Measurements from ENCODE around the gene ATXN2. TPM values are rescaled to one million over a fixed set of nuclear protein-coding genes. Genes with fewer than 3 reads are reported as not detected.
"Not testable (repeated sequence)": the region's sequence is repeated elsewhere in the genome, so short reads cannot be mapped to it uniquely, and the experiment has no call there.

ATXN2 gene
- total and polyA plus RNA-seq, 3 donors from 2014 or later = 61.4 to 165 (median 145) TPM

GRCh38 chr12:111607239-111607638 is 8.1 kb upstream of the ATXN2 start:
- intact Hi-C loops (cut with DNase I; ENCODE audit: low total_unique reads) = no loop called here
- H3K9me3 ChIP-seq = no peaks in the 10 kb centered on the region
- no peak overlapping the region for H3K4me3 ChIP-seq
- TF ChIP-seq CTCF (IDR thresholded peaks at IDR 0.05) (no peak), POLR2A (IDR thresholded peaks at IDR 0.05) (no peak)
- H3K4me1 ChIP-seq = no peaks in the 10 kb centered on the region
- DNase-seq = no peak
- WGBS, 2 donors = 78% methylated on average over 3 of the region's 3 CpGs
- no peaks in the 10 kb centered on the region for H3K36me3 ChIP-seq (ENCODE audit: low read depth, missing control alignments)
- no peaks in the 10 kb centered on the region for H3K27me3 ChIP-seq
- H3K27ac ChIP-seq = no peak overlapping the region

GRCh38 chr12:111606767-111607230 is 7.7 kb upstream of the ATXN2 start:
- no peak overlapping the region for H3K27ac ChIP-seq
- DNase-seq = no peak
- no peak for TF ChIP-seq POLR2A (IDR thresholded peaks at IDR 0.05)
- TF ChIP-seq CTCF (IDR thresholded peaks at IDR 0.05) = no peak

GRCh38 chr12:111605911-111606766 is 7.0 kb upstream of the ATXN2 start:
- no peaks in the 10 kb centered on the region for H3K9me3 ChIP-seq
- no peak overlapping the region for H3K4me3 ChIP-seq
- no peak overlapping the region for H3K27ac ChIP-seq
- no peak for DNase-seq
- intact Hi-C loops (cut with DNase I; ENCODE audit: low total_unique reads) = no loop called here
- TF ChIP-seq CTCF (IDR thresholded peaks at IDR 0.05) (no peak), POLR2A (IDR thresholded peaks at IDR 0.05) (no peak)
- no peaks in the 10 kb centered on the region for H3K36me3 ChIP-seq (ENCODE audit: low read depth, missing control alignments)
- 84 to 86% methylated on average over 7 of the region's 7 CpGs for WGBS, 2 donors
- H3K27me3 ChIP-seq = no peaks in the 10 kb centered on the region
- no peaks in the 10 kb centered on the region for H3K4me1 ChIP-seq

More at GRCh38 chr12:111606767-111607230, 7.7 kb upstream of the ATXN2 start:
- no peak overlapping the region for H3K4me3 ChIP-seq
- WGBS, 2 donors = 87 to 88% methylated on average over 3 of the region's 3 CpGs
- H3K27me3 ChIP-seq = no peaks in the 10 kb centered on the region
- H3K36me3 ChIP-seq (ENCODE audit: low read depth, missing control alignments) = no peaks in the 10 kb centered on the region
- H3K4me1 ChIP-seq = no peaks in the 10 kb centered on the region
- intact Hi-C loops (cut with DNase I; ENCODE audit: low total_unique reads) = no loop called here
- H3K9me3 ChIP-seq = no peaks in the 10 kb centered on the region

GRCh38 chr12:111602857-111603256 is 3.7 kb upstream of the ATXN2 start:
- H3K4me3 ChIP-seq; H3K36me3 ChIP-seq (ENCODE audit: low read depth, missing control alignments); intact Hi-C loops (cut with DNase I; ENCODE audit: low total_unique reads); H3K4me1 ChIP-seq; DNase-seq; H3K9me3 ChIP-seq; H3K27ac ChIP-seq; H3K27me3 ChIP-seq: not testable (repeated sequence)
- 95 to 96% methylated on average over 11 of the region's 11 CpGs for WGBS, 2 donors

GRCh38 chr12:111602348-111602747 is 3.2 kb upstream of the ATXN2 start:
- Histone ChIP-seq H3K4me3 (no peak overlapping the region), H3K36me3 (ENCODE audit: low read depth, missing control alignments) (no peaks in the 10 kb centered on the region), H3K27ac (no peak overlapping the region), H3K4me1 (peaks cover 9% of the 10 kb centered on the region), H3K9me3 (no peaks in the 10 kb centered on the region), H3K27me3 (no peaks in the 10 kb centered on the region)
- no peak for DNase-seq
- WGBS, 2 donors = 97 to 98% methylated on average over 2 of the region's 2 CpGs
- intact Hi-C loops (cut with DNase I; ENCODE audit: low total_unique reads) = no loop called here
- TF ChIP-seq CTCF (IDR thresholded peaks at IDR 0.05) = no peak
- TF ChIP-seq POLR2A (IDR thresholded peaks at IDR 0.05) = no peak

GRCh38 chr12:111600986-111601385 is 1.9 kb upstream of the ATXN2 start:
- 70 to 83% methylated on average over 12 of the region's 12 CpGs for WGBS, 2 donors
- peaks cover 18% of the 10 kb centered on the region for H3K4me1 ChIP-seq
- DNase-seq; H3K27me3 ChIP-seq; H3K27ac ChIP-seq; H3K9me3 ChIP-seq; intact Hi-C loops (cut with DNase I; ENCODE audit: low total_unique reads); H3K4me3 ChIP-seq; H3K36me3 ChIP-seq (ENCODE audit: low read depth, missing control alignments): not testable (repeated sequence)
